ENCODE measurements around the gene C6orf132.

C6orf132 gene

DNA sequence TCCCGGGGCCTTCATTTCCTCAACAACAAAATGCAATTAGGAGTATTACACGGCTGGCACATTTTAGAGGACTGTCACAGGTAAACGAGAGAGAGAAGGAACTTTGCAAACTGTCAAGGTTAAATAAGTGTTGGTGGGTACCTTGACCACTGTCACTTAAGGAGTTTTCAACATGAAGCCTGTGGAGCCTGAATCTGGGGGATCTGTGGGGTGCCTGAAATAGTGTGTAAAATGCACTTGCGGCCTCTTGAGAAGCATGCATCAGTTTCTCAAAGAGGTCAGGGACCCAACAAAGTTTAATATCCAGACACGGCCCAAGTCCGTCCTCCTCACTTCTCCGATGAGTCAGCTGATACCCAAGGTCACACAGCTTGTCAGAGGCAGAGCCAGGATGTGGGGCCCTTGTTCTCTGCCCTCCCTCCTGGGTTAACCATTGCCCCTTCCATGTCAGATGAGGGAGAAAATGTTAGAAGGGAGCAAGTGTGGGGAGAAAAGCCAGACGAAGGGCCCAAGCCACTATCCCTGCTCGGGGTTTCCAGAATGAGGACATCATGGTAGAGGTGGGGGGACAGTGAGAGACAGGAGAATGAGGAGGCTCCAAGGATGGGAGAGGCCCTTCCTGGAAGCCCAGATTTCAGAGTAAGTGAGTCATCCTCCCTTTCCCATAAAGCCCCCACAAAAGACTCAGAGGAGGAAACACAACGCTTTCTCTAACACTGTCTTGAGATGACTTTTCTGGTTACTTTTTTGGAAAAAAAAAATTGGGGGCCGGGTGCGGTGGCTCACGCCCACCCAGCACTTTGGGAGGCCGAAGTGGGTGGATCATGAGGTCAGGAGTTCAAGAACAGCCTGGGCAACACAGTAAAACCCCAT, 42.2 kb downstream of the C6orf132 start:
- no peaks in the 10 kb centered on the region for H3K36me3 ChIP-seq (ENCODE audit: insufficient read depth, low read length)
- no peaks in the 10 kb centered on the region for H3K79me2 ChIP-seq (ENCODE audit: insufficient read depth, low read length)
- H3K9ac ChIP-seq (ENCODE audit: low read length) = no peak overlapping the region
- no peak overlapping the region for H2AFZ ChIP-seq (ENCODE audit: low read length)
- no peaks in the 10 kb centered on the region for H3K9me3 ChIP-seq (ENCODE audit: low read length)
- no peaks in the 10 kb centered on the region for H3K9me2 ChIP-seq (ENCODE audit: low read depth, low read length)
- no peaks in the 10 kb centered on the region for H4K20me1 ChIP-seq (ENCODE audit: insufficient read depth, low read length)
- H3K27me3 ChIP-seq (ENCODE audit: insufficient read depth, low read length) = peaks cover 4% of the 10 kb centered on the region; the same call in 1 of the 2 replicates
- H3F3A ChIP-seq (ENCODE audit: insufficient read depth, low read length) = no peaks in the 10 kb centered on the region
- H3K4me2 ChIP-seq (ENCODE audit: low read length) = no peak overlapping the region
- H3K4me3 ChIP-seq (ENCODE audit: low read depth, low read length, poor library complexity, severe bottlenecking) = no peak overlapping the region
- H3K27ac ChIP-seq (ENCODE audit: low read depth, low read length, poor library complexity, severe bottlenecking) = no peak overlapping the region
- TF ChIP-seq, protein P1, sequence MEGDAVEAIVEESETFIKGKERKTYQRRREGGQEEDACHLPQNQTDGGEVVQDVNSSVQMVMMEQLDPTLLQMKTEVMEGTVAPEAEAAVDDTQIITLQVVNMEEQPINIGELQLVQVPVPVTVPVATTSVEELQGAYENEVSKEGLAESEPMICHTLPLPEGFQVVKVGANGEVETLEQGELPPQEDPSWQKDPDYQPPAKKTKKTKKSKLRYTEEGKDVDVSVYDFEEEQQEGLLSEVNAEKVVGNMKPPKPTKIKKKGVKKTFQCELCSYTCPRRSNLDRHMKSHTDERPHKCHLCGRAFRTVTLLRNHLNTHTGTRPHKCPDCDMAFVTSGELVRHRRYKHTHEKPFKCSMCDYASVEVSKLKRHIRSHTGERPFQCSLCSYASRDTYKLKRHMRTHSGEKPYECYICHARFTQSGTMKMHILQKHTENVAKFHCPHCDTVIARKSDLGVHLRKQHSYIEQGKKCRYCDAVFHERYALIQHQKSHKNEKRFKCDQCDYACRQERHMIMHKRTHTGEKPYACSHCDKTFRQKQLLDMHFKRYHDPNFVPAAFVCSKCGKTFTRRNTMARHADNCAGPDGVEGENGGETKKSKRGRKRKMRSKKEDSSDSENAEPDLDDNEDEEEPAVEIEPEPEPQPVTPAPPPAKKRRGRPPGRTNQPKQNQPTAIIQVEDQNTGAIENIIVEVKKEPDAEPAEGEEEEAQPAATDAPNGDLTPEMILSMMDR (IDR thresholded peaks at IDR 0.05; ENCODE audit: low read length) = no peak
- no peak for TF ChIP-seq EZH2 (IDR thresholded peaks at IDR 0.05; ENCODE audit: borderline replicate concordance, low read length)
- H3K4me1 ChIP-seq (ENCODE audit: insufficient read depth, low read length, severe bottlenecking) = peaks cover 15% of the 10 kb centered on the region

- Histone ChIP-seq H3K4me3 (ENCODE audit: low read depth, low read length, poor library complexity, severe bottlenecking) (no peak overlapping the region), H3K9ac (ENCODE audit: low read length) (no peak overlapping the region), H3K9me3 (ENCODE audit: low read length) (no peaks in the 10 kb centered on the region), H3K9me2 (ENCODE audit: low read depth, low read length) (no peaks in the 10 kb centered on the region), H3K36me3 (ENCODE audit: insufficient read depth, low read length) (no peaks in the 10 kb centered on the region), H3K27me3 (ENCODE audit: insufficient read depth, low read length) (no peaks in the 10 kb centered on the region), H2AFZ (ENCODE audit: low read length) (no peak overlapping the region), H3K4me1 (ENCODE audit: insufficient read depth, low read length, severe bottlenecking) (peaks cover 9% of the 10 kb centered on the region), H3K4me2 (ENCODE audit: low read length) (no peak overlapping the region), H3K27ac (ENCODE audit: low read depth, low read length, poor library complexity, severe bottlenecking) (no peak overlapping the region), H3K79me2 (ENCODE audit: insufficient read depth, low read length) (no peaks in the 10 kb centered on the region), H3F3A (ENCODE audit: insufficient read depth, low read length) (no peaks in the 10 kb centered on the region), H4K20me1 (ENCODE audit: insufficient read depth, low read length) (no peaks in the 10 kb centered on the region)
- TF ChIP-seq, protein P1 (IDR thresholded peaks at IDR 0.05; ENCODE audit: low read length) = no peak
- TF ChIP-seq EZH2 (IDR thresholded peaks at IDR 0.05; ENCODE audit: borderline replicate concordance, low read length) = no peak
Measured at GRCh38 chr6:42099340-42100028, 42.9 kb downstream of the C6orf132 start.

DNA sequence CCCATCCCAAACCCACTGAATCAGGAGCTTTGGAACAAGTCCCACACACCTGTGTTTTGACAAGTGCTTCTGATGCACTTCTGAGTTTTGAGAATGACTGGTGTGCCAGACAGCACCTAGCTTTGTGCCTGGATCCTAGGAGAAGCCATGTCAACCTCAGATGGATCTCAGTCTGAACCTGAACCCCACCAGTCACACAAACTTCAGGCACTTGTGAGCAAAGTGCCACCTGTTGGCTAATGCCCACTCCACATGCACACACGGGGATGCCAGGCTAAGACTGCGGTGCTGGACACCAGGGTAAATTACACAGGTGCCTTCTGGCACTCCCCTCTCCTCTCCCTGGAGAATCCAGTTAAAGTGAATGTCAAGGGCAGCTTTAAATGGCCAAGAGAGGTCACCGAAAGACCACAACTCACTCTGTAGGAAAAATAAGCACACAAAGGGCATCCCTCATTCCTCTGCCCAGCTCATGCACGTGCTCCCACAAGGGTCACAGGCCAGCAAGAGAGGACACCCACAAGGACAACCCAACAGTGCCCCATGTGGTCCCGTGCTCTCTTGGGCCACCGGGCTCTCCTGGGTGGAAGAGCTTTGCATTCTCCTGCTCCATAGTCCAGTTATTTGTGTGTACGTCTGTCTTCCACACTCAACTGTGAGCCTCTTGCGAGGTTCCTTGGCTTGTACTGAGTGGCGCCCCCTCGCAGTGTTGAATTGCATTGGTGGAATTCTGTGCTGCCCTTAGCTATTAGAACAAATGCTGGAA, 46.5 kb downstream of the C6orf132 start:
- no peaks in the 10 kb centered on the region for H3K4me1 ChIP-seq (ENCODE audit: insufficient read depth, low read length, severe bottlenecking)
- H3K27me3 ChIP-seq (ENCODE audit: insufficient read depth, low read length) = no peaks in the 10 kb centered on the region

More for the DNA sequence above, 46.5 kb downstream of the C6orf132 start:
- Histone ChIP-seq H3K4me3 (ENCODE audit: low read depth, low read length, poor library complexity, severe bottlenecking) (no peak overlapping the region), H3K9me2 (ENCODE audit: low read depth, low read length) (no peaks in the 10 kb centered on the region), H3K79me2 (ENCODE audit: insufficient read depth, low read length) (no peaks in the 10 kb centered on the region), H3K9ac (ENCODE audit: low read length) (no peak overlapping the region), H4K20me1 (ENCODE audit: insufficient read depth, low read length) (no peaks in the 10 kb centered on the region), H3K4me2 (ENCODE audit: low read length) (no peak overlapping the region), H3F3A (ENCODE audit: insufficient read depth, low read length) (no peaks in the 10 kb centered on the region), H2AFZ (ENCODE audit: low read length) (no peak overlapping the region), H3K9me3 (ENCODE audit: low read length) (no peaks in the 10 kb centered on the region), H3K36me3 (ENCODE audit: insufficient read depth, low read length) (no peaks in the 10 kb centered on the region), H3K27ac (ENCODE audit: low read depth, low read length, poor library complexity, severe bottlenecking) (no peak overlapping the region)
- TF ChIP-seq, protein P1 (IDR thresholded peaks at IDR 0.05; ENCODE audit: low read length) = no peak; the same call in 1 of the 2 replicates
- TF ChIP-seq EZH2 (IDR thresholded peaks at IDR 0.05; ENCODE audit: borderline replicate concordance, low read length) = no peak

Measured in OCI-LY1 (cell line).